Mucosa of gallbladder (tissue), 1 donor: Measurements from ENCODE around the gene LDB2. TPM values are rescaled to one million over a fixed set of nuclear protein-coding genes. Genes with fewer than 3 reads are reported as not detected.

Source experiments
- DNase-seq: peaks from one replicate; pipeline ENCODE4 v3.0.0-alpha.2; 2020; ENCODE audit warnings: low spot score
- total RNA-seq: library from RNA; stranded (reverse); gene quantifications from one replicate; pipeline ENCODE4 v1.2.1, GENCODE V29; 2021
- donor health status: DM: no; HTN: no; CAD: no.

Gene LDB2
- total RNA-seq, 1 donor from 2014 or later: 16.9 TPM

GRCh38 chr4:16757080-16757521, 141.3 kb downstream of the LDB2 start:
- no peak for DNase-seq

GRCh38 chr4:16754104-16754503, 144.3 kb downstream of the LDB2 start:
- DNase-seq: no peak

GRCh38 chr4:16752150-16752549, 146.3 kb downstream of the LDB2 start:
- DNase-seq: no peak

GRCh38 chr4:16750882-16751642, 147.4 kb downstream of the LDB2 start:
- no peak for DNase-seq

DNA sequence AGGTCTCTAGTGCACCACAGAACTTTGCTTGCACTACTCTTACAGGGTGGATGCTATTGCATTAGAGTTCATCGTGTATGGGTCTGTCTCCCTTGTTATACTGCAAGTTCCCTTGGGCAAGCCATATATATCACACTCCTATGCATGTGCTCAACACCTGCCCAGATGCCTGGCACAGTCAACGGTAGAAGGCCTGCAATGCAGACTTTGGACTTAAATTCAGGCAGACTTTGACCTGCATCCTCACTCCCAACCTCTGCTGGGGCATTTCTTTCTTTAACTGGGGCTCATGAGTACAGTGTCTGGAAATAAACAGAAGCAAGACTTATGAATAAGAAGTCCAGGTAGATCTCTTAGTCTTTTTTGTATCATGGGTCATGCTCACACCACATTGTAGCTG, 148.2 kb downstream of the LDB2 start:
- peak; percentile 66 for DNase-seq

DNA sequence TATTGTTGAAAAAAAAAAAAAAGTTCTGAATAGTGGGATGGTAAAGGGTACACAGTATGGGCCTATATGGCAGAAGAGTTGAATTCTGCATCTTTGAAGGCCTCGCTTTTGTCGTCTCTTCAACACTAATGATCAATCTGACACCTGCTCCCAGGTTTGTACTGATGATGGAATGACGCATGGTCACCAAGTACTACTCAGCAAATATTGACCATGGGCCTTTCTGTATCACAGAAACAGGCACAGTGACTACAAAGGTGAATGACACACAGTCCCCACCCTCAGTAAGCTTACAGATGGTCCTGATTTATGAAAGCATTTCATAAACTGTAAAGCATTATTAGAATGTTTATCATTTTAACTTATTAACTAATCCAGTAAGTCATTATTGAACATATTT, 152.6 kb downstream of the LDB2 start:
- peak; percentile 53 for DNase-seq

DNA sequence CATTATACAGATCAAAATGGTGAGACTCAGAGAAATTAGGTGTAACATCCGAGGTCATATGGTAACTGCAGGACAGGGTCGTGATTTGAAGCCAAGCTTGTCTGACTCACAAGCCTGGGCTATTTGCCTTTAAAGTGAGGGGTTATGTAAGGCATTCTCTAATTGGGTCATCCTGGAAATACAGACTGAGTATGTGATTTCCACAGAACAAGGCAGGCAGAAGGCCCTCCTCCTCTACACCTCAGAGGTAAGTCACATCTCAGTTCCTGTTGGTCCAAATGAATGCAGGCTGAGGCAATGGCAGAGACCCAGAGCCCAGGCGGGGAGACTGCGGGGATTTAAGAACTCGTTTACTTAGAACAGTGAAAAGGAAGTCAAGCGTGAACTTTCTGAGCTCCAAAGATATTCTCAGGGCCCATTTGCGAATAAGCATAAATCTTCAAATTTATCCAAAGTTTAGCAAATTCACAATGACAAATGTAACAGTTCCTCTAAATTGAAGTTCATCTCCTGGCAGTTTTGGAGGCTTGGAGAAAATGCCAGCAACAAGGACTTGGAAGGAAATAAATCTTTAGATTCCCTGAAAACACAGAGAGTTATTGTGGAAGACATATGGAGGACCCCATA, 153.3 kb downstream of the LDB2 start:
- peak; percentile 33 for DNase-seq

GRCh38 chr4:16741287-16741686, 157.2 kb downstream of the LDB2 start:
- no peak for DNase-seq

DNA sequence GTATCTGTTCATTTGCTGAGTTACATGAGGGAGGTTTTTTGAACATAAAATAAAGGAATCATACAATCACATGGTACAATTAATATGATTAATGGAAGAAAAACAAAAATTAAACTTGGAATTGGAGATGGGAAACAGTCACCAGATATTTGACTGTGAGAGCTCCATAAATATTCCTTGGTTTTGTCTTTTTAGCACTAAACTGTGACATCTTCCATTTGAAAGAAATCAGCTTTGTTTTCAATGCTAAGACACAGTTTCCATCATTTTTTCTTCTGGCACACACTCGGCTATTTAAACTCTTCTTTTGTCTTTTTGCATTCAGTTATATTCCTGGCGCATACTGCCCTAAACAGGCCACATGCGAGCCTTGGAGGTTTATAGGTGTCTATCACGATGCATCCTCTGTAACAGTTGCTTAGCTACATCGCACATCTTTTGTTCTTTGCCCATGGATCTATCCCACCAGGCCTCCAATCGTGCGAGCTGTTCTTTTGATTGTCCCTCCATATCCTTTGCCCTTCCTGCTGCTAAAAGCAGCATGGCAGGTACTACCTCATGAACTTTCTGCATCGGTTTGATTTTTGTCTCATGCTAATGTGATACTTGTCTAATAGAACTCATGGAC, 158.3 kb downstream of the LDB2 start:
- no peak for DNase-seq

DNA sequence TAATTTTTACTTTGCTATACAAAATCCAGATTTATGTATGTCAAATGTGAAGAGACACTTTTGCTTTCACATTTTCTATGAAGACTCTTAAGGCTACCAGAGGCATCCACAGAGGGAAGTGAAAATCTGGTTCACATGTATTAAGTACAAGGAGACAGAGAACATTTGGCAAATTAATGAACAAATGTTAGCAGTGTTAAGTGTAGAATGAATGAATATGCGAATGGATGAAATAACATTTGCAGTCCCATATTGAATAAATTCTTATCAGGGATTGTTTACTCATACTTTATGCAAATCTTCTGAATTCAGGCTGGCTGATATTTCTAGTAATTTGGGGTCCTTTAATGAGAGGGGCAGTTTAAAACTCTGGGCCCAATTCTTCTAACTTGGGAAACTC, 159.9 kb downstream of the LDB2 start:
- no peak for DNase-seq

- no peak for DNase-seq
Measured at GRCh38 chr4:16733509-16733908, 164.9 kb downstream of the LDB2 start.

- DNase-seq: no peak
Measured at GRCh38 chr4:16732741-16733140, 165.7 kb downstream of the LDB2 start.

GRCh38 chr4:16731776-16732380, 166.6 kb downstream of the LDB2 start:
- DNase-seq: no peak

DNA sequence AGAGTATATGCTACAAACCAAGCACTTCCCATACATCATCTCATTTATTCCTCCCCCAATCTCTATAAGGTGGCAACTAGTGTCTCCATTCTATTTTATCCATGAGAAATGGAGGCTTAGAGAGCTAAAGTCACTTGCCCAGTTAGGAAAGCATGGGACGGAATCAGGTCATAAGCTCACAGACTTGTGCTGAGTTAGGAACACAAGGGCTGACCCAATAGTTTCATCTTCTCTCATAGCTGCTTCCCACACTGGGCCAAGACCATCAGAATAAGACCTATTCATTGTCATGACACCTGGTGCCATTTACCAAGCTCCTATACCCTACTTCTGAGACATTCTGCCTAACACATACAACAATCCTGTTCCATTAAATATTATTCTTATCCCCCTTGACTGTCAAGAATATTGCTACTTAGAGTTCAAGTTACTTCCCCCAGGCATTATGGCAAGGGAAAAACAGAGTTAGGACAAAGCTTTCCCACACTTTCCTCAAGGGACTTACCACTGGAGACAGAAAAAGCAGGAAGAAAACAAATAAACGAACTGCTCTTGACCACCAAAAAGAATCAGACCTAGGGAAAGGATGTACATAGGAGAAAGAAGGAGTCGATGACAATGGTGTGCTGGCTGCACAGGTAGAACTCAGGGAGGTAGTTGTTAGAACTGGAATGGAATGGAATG, 167.8 kb downstream of the LDB2 start:
- DNase-seq: no peak

DNA sequence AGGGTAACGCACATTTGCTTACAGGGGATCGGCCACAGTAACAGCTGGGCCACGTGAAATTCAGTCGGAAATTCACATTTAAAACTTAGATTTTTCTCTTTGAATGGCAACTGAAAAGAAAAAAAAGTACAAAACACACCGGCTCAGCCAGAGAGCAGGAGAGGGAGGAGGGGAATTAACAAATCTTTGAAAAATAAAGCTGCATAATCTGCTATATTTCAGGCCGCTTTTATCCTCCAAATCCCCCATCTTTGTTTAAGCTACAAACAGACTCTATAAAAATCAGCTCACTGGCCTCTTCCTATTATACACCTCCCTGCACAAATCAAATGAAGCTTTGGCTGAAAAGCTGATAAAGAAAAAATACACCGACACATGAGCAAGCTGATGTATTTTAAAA, 169.1 kb downstream of the LDB2 start:
- DNase-seq: no peak

DNA sequence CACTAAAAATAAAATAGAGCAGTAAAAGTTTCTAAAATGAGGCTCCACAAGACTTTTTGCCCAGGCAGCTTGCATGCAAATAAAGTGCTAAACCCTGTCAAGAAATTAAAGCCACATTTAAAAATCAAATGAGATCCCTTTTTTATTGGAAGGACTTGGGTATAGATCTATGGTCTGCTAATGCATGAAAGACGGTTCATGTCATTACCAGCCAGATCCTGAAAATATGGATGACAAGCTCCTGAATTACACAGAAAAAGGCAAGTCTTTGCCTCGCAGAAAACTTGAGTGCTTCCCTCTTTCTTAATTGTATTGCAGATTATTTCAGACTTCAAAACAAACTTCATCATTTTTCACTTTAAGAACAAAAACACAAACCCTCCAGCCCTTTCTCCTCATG, 169.6 kb downstream of the LDB2 start:
- DNase-seq: no peak

DNA sequence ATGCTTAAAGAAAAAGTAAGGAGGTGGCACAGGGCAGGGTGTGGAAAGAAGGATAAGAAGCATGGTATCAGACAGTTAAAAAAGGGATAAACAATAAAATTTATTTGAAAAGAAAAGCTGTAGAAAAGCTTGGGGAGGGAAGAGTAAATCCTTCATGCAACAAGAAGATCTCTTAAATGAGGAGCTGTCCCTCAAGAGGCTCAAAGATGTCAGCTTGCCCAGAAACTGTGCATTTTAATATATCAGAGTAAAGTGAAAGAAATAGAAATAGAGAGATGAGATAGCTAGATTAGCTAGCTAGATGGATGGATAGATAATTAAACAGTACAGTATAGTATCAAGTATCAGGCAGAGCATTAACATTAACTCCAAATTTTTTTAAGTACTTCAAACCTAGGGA, 170.3 kb downstream of the LDB2 start:
- DNase-seq: no peak

DNA sequence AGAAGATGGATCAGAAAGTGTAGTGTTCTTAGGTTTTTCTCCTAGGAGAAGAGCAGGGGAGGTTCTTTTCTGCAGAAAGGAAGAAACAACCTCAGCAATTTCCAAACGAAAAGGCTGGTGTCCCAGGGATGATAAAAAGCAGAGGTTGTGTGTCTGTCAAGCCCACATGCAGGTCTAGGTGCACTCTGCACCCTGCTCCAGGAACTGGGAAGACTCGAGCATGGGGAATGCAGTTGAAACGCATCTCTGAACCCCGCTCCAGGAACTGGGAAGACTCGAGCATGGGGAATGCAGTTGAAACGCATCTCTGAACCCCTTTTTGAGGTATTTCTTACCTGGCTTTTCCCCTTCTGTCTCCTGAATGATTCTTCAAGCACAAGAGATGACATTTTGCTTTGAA, 171.2 kb downstream of the LDB2 start:
- no peak for DNase-seq

DNA sequence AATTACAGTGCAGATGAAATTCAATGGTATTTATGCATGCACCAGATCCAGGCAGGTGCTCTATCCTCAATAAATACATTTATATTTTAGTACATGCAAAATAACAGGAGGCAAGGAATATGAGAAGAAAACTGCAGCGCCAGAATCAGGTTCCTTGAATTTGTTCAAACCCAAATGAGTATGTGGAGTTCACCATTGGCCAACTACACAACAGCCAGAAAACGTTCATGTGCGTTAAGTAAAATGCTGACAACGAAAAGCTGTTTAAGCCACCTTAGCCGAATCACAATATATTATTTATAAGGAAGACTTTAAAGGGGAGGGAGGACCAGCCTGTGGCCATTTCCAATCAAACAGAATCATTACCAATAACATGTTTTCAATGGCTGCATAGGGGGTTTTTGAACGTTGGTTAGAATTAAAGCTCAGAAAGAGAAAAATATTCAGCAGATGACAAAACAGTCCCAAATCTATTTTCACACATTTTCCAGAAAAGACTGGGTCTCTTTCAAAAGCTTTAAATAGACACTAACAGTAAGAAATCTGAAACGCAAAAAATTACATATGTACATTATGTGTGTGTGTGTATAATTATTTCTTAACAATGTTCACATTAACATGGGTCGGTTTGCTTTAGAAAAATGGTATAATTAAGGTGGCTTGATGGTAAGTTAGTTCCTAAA, 171.9 kb downstream of the LDB2 start:
- no peak for DNase-seq

DNA sequence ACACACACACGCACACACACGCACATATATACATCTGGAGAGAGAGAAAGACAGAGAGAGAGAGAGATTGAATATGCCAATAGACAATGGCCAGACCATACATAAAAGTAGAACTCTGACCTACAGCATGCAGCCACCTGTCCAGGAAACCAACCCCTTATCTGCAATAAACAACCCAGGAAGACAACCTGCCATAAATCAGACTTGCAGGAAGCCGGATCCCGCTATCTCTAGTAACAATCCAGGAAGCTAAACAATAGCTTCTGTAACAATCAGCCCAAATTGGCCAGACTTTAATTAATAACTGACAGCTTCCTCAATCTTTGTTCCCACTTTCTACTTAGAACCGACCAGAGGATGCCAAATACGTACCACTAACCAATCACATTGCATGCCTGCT, 173.2 kb downstream of the LDB2 start:
- DNase-seq: no peak

DNA sequence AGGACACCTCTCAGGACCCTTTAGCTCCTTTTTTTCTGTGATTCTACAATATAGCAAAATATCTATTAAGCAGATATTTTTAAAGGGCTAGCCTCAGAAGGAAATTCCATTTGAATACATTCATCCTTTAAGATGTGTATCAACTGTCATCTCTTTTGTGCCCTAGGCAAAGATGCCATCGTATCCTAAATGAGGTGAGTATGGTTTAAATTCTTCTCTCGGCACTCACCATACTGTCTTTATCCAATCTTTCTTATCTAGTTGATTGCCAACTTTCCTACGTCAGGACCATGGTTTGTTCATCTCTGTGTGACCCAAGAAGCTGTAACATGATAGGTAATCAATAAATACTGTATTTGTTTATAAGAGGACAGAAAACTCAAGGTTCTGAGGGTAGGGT, 176.0 kb downstream of the LDB2 start:
- DNase-seq: no peak
